T-helper 17 cell (primary cell): Measurements from ENCODE around the gene CDC73. TPM values are rescaled to one million over a fixed set of nuclear protein-coding genes. Genes with fewer than 3 reads are reported as not detected.

ENCODE experiments used
- ATAC-seq: fragments of 150-1000 bp; cut with Tn5 transposase; 2 replicates; pipeline ENCODE4 v1.10.0; 2021; ENCODE audit warnings: mild to moderate bottlenecking, moderate library complexity
- DNase-seq, 3 donors: peaks; one replicate each; pipeline versions ENCODE4 v3.0.0 to v3.0.0-alpha.2; 2020 to 2021
- H3K9me3 ChIP-seq: one replicate; pipeline ENCODE4 v1.7.0; 2013; ENCODE audit warnings: low read length, mild to moderate bottlenecking; ENCODE audit not compliant: control insufficient read depth, poor library complexity, severe bottlenecking
- H3K27ac Mint-ChIP-seq: one replicate; pipeline ENCODE4 v1.8.0; 2022; ENCODE audit warnings: mild to moderate bottlenecking, moderate library complexity, mixed read lengths
- H3K27me3 Mint-ChIP-seq: one replicate; pipeline ENCODE4 v1.8.0; 2022; ENCODE audit warnings: mixed read lengths
- H3K36me3 Mint-ChIP-seq: one replicate; pipeline ENCODE4 v1.8.0; 2022; ENCODE audit warnings: low read depth, mixed read lengths
- H3K4me1 Mint-ChIP-seq: one replicate; pipeline ENCODE4 v1.8.0; 2022; ENCODE audit warnings: mild to moderate bottlenecking, mixed read lengths
- H3K4me3 Mint-ChIP-seq: one replicate; pipeline ENCODE4 v1.8.0; 2022; ENCODE audit warnings: mild to moderate bottlenecking, moderate library complexity, mixed read lengths
- total RNA-seq, 4 donors: library from RNA in 2 of 4; stranded (reverse) in 2 of 4; gene quantifications; one replicate each; pipeline ENCODE4 v1.2.3 and lab custom pipeline; 2022 to 2026

CDC73 gene
- total RNA-seq, 2 donors from 2014 or later: 73.2 to 84.9 TPM

GRCh38 chr1:193234530-193234929 lies 112.7 kb downstream of the CDC73 start:
- H3K27me3 Mint-ChIP-seq: no peaks in the 10 kb centered on the region
- no peak for DNase-seq
- H3K4me3 Mint-ChIP-seq: no peak overlapping the region
- no peak overlapping the region for H3K27ac Mint-ChIP-seq
- peaks cover 9% of the 10 kb centered on the region for H3K4me1 Mint-ChIP-seq
- H3K9me3 ChIP-seq: no peaks in the 10 kb centered on the region
- no peak for ATAC-seq
- peaks cover 6% of the 10 kb centered on the region for H3K36me3 Mint-ChIP-seq

- H3K9me3 ChIP-seq: no peaks in the 10 kb centered on the region
- Mint-ChIP-seq H3K27ac (no peak overlapping the region), H3K4me1 (peaks cover 28% of the 10 kb centered on the region), H3K4me3 (no peak overlapping the region), H3K36me3 (peaks cover 8% of the 10 kb centered on the region), H3K27me3 (no peaks in the 10 kb centered on the region)
- ATAC-seq: no peak
- no peak for DNase-seq
These were observed 115.6 kb downstream of the CDC73 start for GRCh38 chr1:193237381-193237978.

- Mint-ChIP-seq H3K4me1 (peaks cover 28% of the 10 kb centered on the region), H3K27ac (peak overlapping the region; percentile 74), H3K4me3 (peak overlapping the region; percentile 26), H3K36me3 (peaks cover 7% of the 10 kb centered on the region), H3K27me3 (no peaks in the 10 kb centered on the region)
- H3K9me3 ChIP-seq: no peaks in the 10 kb centered on the region
- ATAC-seq (no peak), DNase-seq (no peak)
These were observed 118.8 kb downstream of the CDC73 start for GRCh38 chr1:193240609-193241008.

- no peaks in the 10 kb centered on the region for H3K9me3 ChIP-seq
- Mint-ChIP-seq H3K27ac (peak overlapping the region; percentile 74), H3K27me3 (no peaks in the 10 kb centered on the region), H3K4me1 (peaks cover 28% of the 10 kb centered on the region), H3K4me3 (peak overlapping the region; percentile 26), H3K36me3 (peaks cover 7% of the 10 kb centered on the region)
- ATAC-seq: no peak
- DNase-seq: no peak
These were observed 119.4 kb downstream of the CDC73 start for GRCh38 chr1:193241132-193241827.

GRCh38 chr1:193242000-193242399 lies 120.2 kb downstream of the CDC73 start:
- Mint-ChIP-seq H3K4me1 (peaks cover 28% of the 10 kb centered on the region), H3K27me3 (no peaks in the 10 kb centered on the region), H3K4me3 (no peak overlapping the region), H3K36me3 (peaks cover 7% of the 10 kb centered on the region), H3K27ac (no peak overlapping the region)
- no peak for DNase-seq
- no peaks in the 10 kb centered on the region for H3K9me3 ChIP-seq
- no peak for ATAC-seq

- Mint-ChIP-seq H3K27ac (no peak overlapping the region), H3K4me3 (no peak overlapping the region), H3K4me1 (peaks cover 2% of the 10 kb centered on the region), H3K27me3 (no peaks in the 10 kb centered on the region), H3K36me3 (peaks cover 14% of the 10 kb centered on the region)
- H3K9me3 ChIP-seq: no peaks in the 10 kb centered on the region
- DNase-seq (no peak), ATAC-seq (no peak)
These were observed 127.4 kb downstream of the CDC73 start for GRCh38 chr1:193249187-193249586.

- no peaks in the 10 kb centered on the region for H3K27me3 Mint-ChIP-seq
- peaks cover 14% of the 10 kb centered on the region for H3K36me3 Mint-ChIP-seq
- H3K4me1 Mint-ChIP-seq: peaks cover 2% of the 10 kb centered on the region
- ATAC-seq: no peak
- H3K4me3 Mint-ChIP-seq: no peak overlapping the region
- H3K9me3 ChIP-seq: no peaks in the 10 kb centered on the region
- no peak for DNase-seq
- H3K27ac Mint-ChIP-seq: no peak overlapping the region
These were observed 130.1 kb downstream of the CDC73 start for GRCh38 chr1:193251950-193252349.

- no peaks in the 10 kb centered on the region for H3K4me1 Mint-ChIP-seq
- ATAC-seq: no peak
- no peak overlapping the region for H3K4me3 Mint-ChIP-seq
- DNase-seq: no peak
- H3K36me3 Mint-ChIP-seq: no peaks in the 10 kb centered on the region
- no peak overlapping the region for H3K27ac Mint-ChIP-seq
- H3K9me3 ChIP-seq: no peaks in the 10 kb centered on the region
- H3K27me3 Mint-ChIP-seq: no peaks in the 10 kb centered on the region
These were observed 134.2 kb downstream of the CDC73 start for GRCh38 chr1:193256019-193256418.

- Mint-ChIP-seq H3K27ac (no peak overlapping the region), H3K4me3 (no peak overlapping the region), H3K4me1 (no peaks in the 10 kb centered on the region), H3K27me3 (no peaks in the 10 kb centered on the region), H3K36me3 (peaks cover 2% of the 10 kb centered on the region)
- H3K9me3 ChIP-seq: no peaks in the 10 kb centered on the region
- DNase-seq: no peak
- no peak for ATAC-seq
These were observed 137.8 kb downstream of the CDC73 start for GRCh38 chr1:193259636-193260035.

GRCh38 chr1:193260056-193260745 lies 138.4 kb downstream of the CDC73 start:
- H3K9me3 ChIP-seq: no peaks in the 10 kb centered on the region
- ATAC-seq (no peak), DNase-seq (no peak)
- Mint-ChIP-seq H3K27me3 (no peaks in the 10 kb centered on the region), H3K4me1 (no peaks in the 10 kb centered on the region), H3K4me3 (no peak overlapping the region), H3K27ac (no peak overlapping the region), H3K36me3 (peaks cover 2% of the 10 kb centered on the region)

GRCh38 chr1:193260896-193261295 lies 139.1 kb downstream of the CDC73 start:
- Mint-ChIP-seq H3K36me3 (peaks cover 2% of the 10 kb centered on the region), H3K27ac (no peak overlapping the region), H3K4me1 (no peaks in the 10 kb centered on the region), H3K4me3 (no peak overlapping the region), H3K27me3 (no peaks in the 10 kb centered on the region)
- DNase-seq (no peak), ATAC-seq (no peak)
- no peaks in the 10 kb centered on the region for H3K9me3 ChIP-seq

GRCh38 chr1:193262661-193263060 lies 140.8 kb downstream of the CDC73 start:
- no peaks in the 10 kb centered on the region for H3K9me3 ChIP-seq
- no peak overlapping the region for H3K27ac Mint-ChIP-seq
- H3K4me1 Mint-ChIP-seq: peaks cover 2% of the 10 kb centered on the region
- no peak overlapping the region for H3K4me3 Mint-ChIP-seq
- DNase-seq (no peak), ATAC-seq (no peak)
- H3K36me3 Mint-ChIP-seq: peaks cover 2% of the 10 kb centered on the region
- no peaks in the 10 kb centered on the region for H3K27me3 Mint-ChIP-seq

GRCh38 chr1:193264313-193265065 lies 142.7 kb downstream of the CDC73 start:
- H3K4me3 Mint-ChIP-seq: no peak overlapping the region
- no peaks in the 10 kb centered on the region for H3K27me3 Mint-ChIP-seq
- H3K9me3 ChIP-seq: no peaks in the 10 kb centered on the region
- H3K27ac Mint-ChIP-seq: no peak overlapping the region
- DNase-seq (no peak), ATAC-seq (no peak)
- H3K4me1 Mint-ChIP-seq: peaks cover 2% of the 10 kb centered on the region
- H3K36me3 Mint-ChIP-seq: peaks cover 2% of the 10 kb centered on the region
